K562 (cell line): ENCODE data around the gene ACADVL. TPM values are rescaled to one million over a fixed set of nuclear protein-coding genes. Genes with fewer than 3 reads are reported as not detected.

Source experiments
- BRF1 ChIP-seq: IDR thresholded peaks from 3 replicates; pipeline ENCODE4 v1.6.1; 2011; ENCODE audit warnings: borderline replicate concordance, mild to moderate bottlenecking; ENCODE audit not compliant: insufficient read length; ENCODE audit errors: extremely low read depth
- CEBPZ ChIP-seq: fragments of 150-350 bp; IDR thresholded peaks from 2 replicates; pipeline ENCODE4 v1.6.1; 2014; ENCODE audit warnings: low read depth, mild to moderate bottlenecking, low read length, borderline replicate concordance
- EP300 ChIP-seq: IDR thresholded peaks from 2 replicates; pipeline ENCODE4 v1.6.1; 2012; ENCODE audit warnings: low read length, improper control_type of control experiment
- GABPB1 ChIP-seq: sonication (generic); formaldehyde crosslinking; IDR thresholded peaks from 2 replicates; pipeline ENCODE4 v1.8.0; 2022; ENCODE audit warnings: mild to moderate bottlenecking, missing genetic modification reagents
- HOMEZ ChIP-seq: fragments of 250-450 bp; sonication (Bioruptor Pico); IDR thresholded peaks from 2 replicates; pipeline ENCODE4 v1.4.0; 2020; ENCODE audit warnings: mild to moderate bottlenecking, moderate library complexity
- JUND ChIP-seq, 2 experiments: IDR thresholded peaks; 2 replicates in 1 of 2; 3 replicates in 1 of 2; pipeline ENCODE4 v1.6.1; 2011; ENCODE audit warnings: borderline replicate concordance in 2 of 2, low read depth in 2 of 2, low read length in 2 of 2, improper control_type of control experiment in 1 of 2, missing biosample characterization in 1 of 2, missing genetic modification characterization in 1 of 2, missing genetic modification reagents in 1 of 2
- NR2F6 ChIP-seq: fragments of 450-650 bp; formaldehyde crosslinking; IDR thresholded peaks from 2 replicates; pipeline ENCODE4 v1.4.0; 2020; ENCODE audit warnings: mild to moderate bottlenecking
- RUNX1 ChIP-seq: sonication (generic); IDR thresholded peaks from 2 replicates; pipeline ENCODE4 v1.6.1; 2016; ENCODE audit warnings: antibody characterized with exemption, low read depth
- SIN3B ChIP-seq: fragments of 450-650 bp; IDR thresholded peaks from 2 replicates; pipeline ENCODE4 v1.6.1; 2017; ENCODE audit warnings: low read depth, mild to moderate bottlenecking, moderate library complexity
- SNAPC5 ChIP-seq: fragments of 250-450 bp; sonication (Bioruptor Pico); IDR thresholded peaks from 2 replicates; pipeline ENCODE4 v1.8.0; 2021; ENCODE audit warnings: moderate library complexity, mild to moderate bottlenecking, inconsistent platforms
- ZBTB11 ChIP-seq, 3 experiments: fragments of 200-800 bp in 1 of 3; fragments of 250-450 bp in 1 of 3; fragments of 450-650 bp in 1 of 3; sonication (Bioruptor Pico) in 1 of 3; sonication (Bioruptor generic) in 1 of 3; formaldehyde crosslinking in 1 of 3; IDR thresholded peaks; 2 replicates each; pipeline versions ENCODE4 v1.6.1 to v1.8.0; 2016 to 2022; ENCODE audit warnings: mild to moderate bottlenecking in 2 of 3, missing genetic modification characterization in 2 of 3, missing compliant biosample characterization in 1 of 3, moderate library complexity in 1 of 3
- ZFP1 ChIP-seq: fragments of 450-650 bp; formaldehyde crosslinking; IDR thresholded peaks from 2 replicates; pipeline ENCODE4 v1.4.0; 2020; ENCODE audit warnings: mild to moderate bottlenecking, mixed read lengths
- ZNF175 ChIP-seq: fragments of 200-800 bp; sonication (Bioruptor generic); IDR thresholded peaks from 2 replicates; pipeline ENCODE4 v1.6.1; 2016; ENCODE audit warnings: low read depth, mild to moderate bottlenecking, missing genetic modification characterization, missing compliant biosample characterization
- ZNF197 ChIP-seq: fragments of 200-800 bp; sonication (Bioruptor generic); IDR thresholded peaks from 2 replicates; pipeline ENCODE4 v1.6.1; 2016; ENCODE audit warnings: low read depth, missing genetic modification characterization, missing compliant biosample characterization
- ZNF740 ChIP-seq, 3 experiments: fragments of 200-800 bp in 1 of 3; sonication (Bioruptor generic) in 1 of 3; sonication (generic) in 1 of 3; formaldehyde crosslinking in 1 of 3; IDR thresholded peaks; 2 replicates each; pipeline versions ENCODE4 v1.6.1 to v1.8.0; 2016 to 2022; ENCODE audit warnings: mild to moderate bottlenecking in 2 of 3, missing compliant biosample characterization in 2 of 3, missing genetic modification characterization in 2 of 3, missing genetic modification reagents in 1 of 3
- polyA plus RNA-seq, 8 experiments: library from polyadenylated mRNA; depleted of rRNA in 4 of 8; stranded (reverse) in 5 of 8; unstranded in 3 of 8; fragments of >200 nt; fragmentation: Nextera tagmentation in 2 of 8; fragmentation: Illumina TruSeq in 1 of 8; extraction: Ambion mirVana in 2 of 8; extraction: Trizol in 1 of 8; gene quantifications; 2 replicates each; pipeline versions ENCODE4 v1.2.1 to v1.2.3, GENCODE V29; 2011 to 2014; ENCODE audit warnings: inconsistent platforms in 1 of 8, missing spikeins in 1 of 8
- total RNA-seq, 7 experiments: library from RNA; depleted of rRNA in 6 of 7; stranded (reverse); fragments of >200 nt in 6 of 7; fragmentation: Illumina TruSeq in 2 of 7; extraction: Trizol in 2 of 7; gene quantifications; 2 replicates each; pipeline versions ENCODE4 v1.2.1 to v1.2.3, GENCODE V29; 2011 to 2021; ENCODE audit warnings: low replicate concordance in 1 of 7

ACADVL gene
- total and polyA plus RNA-seq, 9 of the 15 experiments (the other 6 are each of a cell fraction or from before 2014, with no cell fraction given) = 25.5 to 449 (median 214) TPM

- no peak for TF ChIP-seq BRF1
- peak; percentile 31; the same call in 1 of the 2 replicates for TF ChIP-seq EP300
- peak; percentile 91 for TF ChIP-seq JUND (IDR thresholded peaks at IDR 0.05; ENCODE audit: borderline replicate concordance, low read depth, low read length)
- peak; percentile 69; the same call in 1 of the 3 replicates for TF ChIP-seq JUND (tag; IDR thresholded peaks at IDR 0.05; ENCODE audit: borderline replicate concordance, low read depth, low read length)
- no peak for TF ChIP-seq ZNF740 (CRISPR knock-in tag; IDR thresholded peaks at IDR 0.05)
- TF ChIP-seq ZNF740 (tag; IDR thresholded peaks at IDR 0.05) = no peak
- TF ChIP-seq SNAPC5 (CRISPR knock-in tag) = no peak
- no peak for TF ChIP-seq CEBPZ
- no peak for TF ChIP-seq HOMEZ (CRISPR knock-in tag)
- TF ChIP-seq ZNF175 (CRISPR knock-in tag) = no peak
- TF ChIP-seq ZBTB11 (CRISPR knock-in tag; IDR thresholded peaks at IDR 0.05) = no peak
- TF ChIP-seq ZNF197 (CRISPR knock-in tag) = no peak
- no peak for TF ChIP-seq SIN3B
- TF ChIP-seq ZFP1 (CRISPR knock-in tag) = no peak
- TF ChIP-seq RUNX1 = no peak
- TF ChIP-seq GABPB1 (CRISPR knock-in tag) = peak; percentile 56; the same call in 1 of the 2 replicates
- 0 out of 2 replicates have a peak, but pooled peaks have one; percentile 71 for TF ChIP-seq NR2F6 (CRISPR knock-in tag)
These were observed at the start of gene ACADVL, which contains the start of gene DLG4 (continued) for GRCh38 chr17:7219812-7220592.
